ENCODE data around the gene MRPL32.

The MRPL32 gene

DNA sequence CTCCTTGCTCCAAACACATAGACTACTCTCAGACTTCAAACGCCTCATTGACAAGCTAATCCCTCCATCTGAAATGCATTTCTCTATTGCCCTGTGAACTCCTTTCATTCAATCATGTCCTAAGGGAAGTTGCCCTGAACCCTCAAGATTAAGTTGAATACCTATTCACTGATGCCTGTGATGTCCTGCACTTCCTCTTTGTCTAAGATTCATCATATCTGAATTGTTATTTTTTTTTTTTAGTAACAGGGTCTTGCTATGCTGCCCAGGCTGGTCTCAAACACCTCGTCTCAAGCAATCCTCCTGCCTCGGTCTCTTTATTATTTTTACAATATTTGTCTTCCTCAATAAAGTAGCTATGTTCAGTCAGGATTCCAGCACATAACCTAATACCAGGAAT is 3.4 kb upstream of the MRPL32 start:
- no peaks in the 10 kb centered on the region for H3K27me3 ChIP-seq (replicated peaks; ENCODE audit: control insufficient read depth, insufficient read depth, low read length)
- TF ChIP-seq CTCF (IDR thresholded peaks at IDR 0.05; ENCODE audit: insufficient read depth, low read length, poor library complexity, severe bottlenecking) = no peak
- DNase-seq (ENCODE audit: extremely low read depth, insufficient read length) = no peak
- no peak overlapping the region for H3K4me3 ChIP-seq (replicated peaks; ENCODE audit: low read depth, low read length)
- peaks cover 3% of the 10 kb centered on the region for H3K36me3 ChIP-seq (ENCODE audit: control insufficient read depth, insufficient read depth, low read length)

DNA sequence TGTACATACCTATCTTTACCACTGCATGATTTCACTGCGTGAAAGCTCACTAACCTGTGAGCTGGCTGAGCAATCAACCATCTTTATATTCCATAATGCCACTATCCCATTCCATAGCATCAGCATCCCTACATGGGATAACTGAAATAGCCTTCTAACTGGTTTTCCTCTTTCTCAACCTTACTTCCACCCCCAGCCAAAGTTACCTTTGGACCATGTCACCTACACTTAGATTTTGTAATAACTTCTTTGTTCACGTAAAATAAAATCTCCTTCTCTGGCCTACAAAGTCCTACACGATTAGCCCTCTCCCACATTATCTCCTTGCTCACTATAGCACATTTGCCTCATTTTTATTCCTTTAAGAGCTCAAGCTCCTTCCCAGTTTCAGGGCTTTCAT is 2.7 kb upstream of the MRPL32 start:
- DNase-seq (ENCODE audit: extremely low read depth, insufficient read length) = no peak
- Histone ChIP-seq H3K27me3 (replicated peaks; ENCODE audit: control insufficient read depth, insufficient read depth, low read length) (no peaks in the 10 kb centered on the region), H3K4me3 (replicated peaks; ENCODE audit: low read depth, low read length) (peak overlapping the region; percentile 100; the same call in 1 of the 2 replicates), H3K36me3 (ENCODE audit: control insufficient read depth, insufficient read depth, low read length) (peaks cover 3% of the 10 kb centered on the region)
- TF ChIP-seq CTCF (IDR thresholded peaks at IDR 0.05; ENCODE audit: insufficient read depth, low read length, poor library complexity, severe bottlenecking) = no peak

GRCh38 chr7:42930889-42931288 is 1.3 kb upstream of the MRPL32 start:
- DNase-seq (ENCODE audit: extremely low read depth, insufficient read length) = no peak
- peaks cover 2% of the 10 kb centered on the region; the same call in 1 of the 2 replicates for H3K36me3 ChIP-seq (ENCODE audit: control insufficient read depth, insufficient read depth, low read length)

GRCh38 chr7:42931447-42931833 is 736 bp upstream of the MRPL32 start:
- Histone ChIP-seq H3K4me3 (replicated peaks; ENCODE audit: low read depth, low read length) (peak overlapping the region; percentile 100), H3K27me3 (replicated peaks; ENCODE audit: control insufficient read depth, insufficient read depth, low read length) (no peaks in the 10 kb centered on the region), H3K36me3 (ENCODE audit: control insufficient read depth, insufficient read depth, low read length) (peaks cover 2% of the 10 kb centered on the region; the same call in 1 of the 2 replicates)
- no peak for DNase-seq (ENCODE audit: extremely low read depth, insufficient read length)
- TF ChIP-seq CTCF (IDR thresholded peaks at IDR 0.05; ENCODE audit: insufficient read depth, low read length, poor library complexity, severe bottlenecking) = no peak

More at GRCh38 chr7:42930889-42931288, 1.3 kb upstream of the MRPL32 start:
- H3K4me3 ChIP-seq (replicated peaks; ENCODE audit: low read depth, low read length) = peak overlapping the region; percentile 100
- no peaks in the 10 kb centered on the region for H3K27me3 ChIP-seq (replicated peaks; ENCODE audit: control insufficient read depth, insufficient read depth, low read length)
- TF ChIP-seq CTCF (IDR thresholded peaks at IDR 0.05; ENCODE audit: insufficient read depth, low read length, poor library complexity, severe bottlenecking) = no peak

DNA sequence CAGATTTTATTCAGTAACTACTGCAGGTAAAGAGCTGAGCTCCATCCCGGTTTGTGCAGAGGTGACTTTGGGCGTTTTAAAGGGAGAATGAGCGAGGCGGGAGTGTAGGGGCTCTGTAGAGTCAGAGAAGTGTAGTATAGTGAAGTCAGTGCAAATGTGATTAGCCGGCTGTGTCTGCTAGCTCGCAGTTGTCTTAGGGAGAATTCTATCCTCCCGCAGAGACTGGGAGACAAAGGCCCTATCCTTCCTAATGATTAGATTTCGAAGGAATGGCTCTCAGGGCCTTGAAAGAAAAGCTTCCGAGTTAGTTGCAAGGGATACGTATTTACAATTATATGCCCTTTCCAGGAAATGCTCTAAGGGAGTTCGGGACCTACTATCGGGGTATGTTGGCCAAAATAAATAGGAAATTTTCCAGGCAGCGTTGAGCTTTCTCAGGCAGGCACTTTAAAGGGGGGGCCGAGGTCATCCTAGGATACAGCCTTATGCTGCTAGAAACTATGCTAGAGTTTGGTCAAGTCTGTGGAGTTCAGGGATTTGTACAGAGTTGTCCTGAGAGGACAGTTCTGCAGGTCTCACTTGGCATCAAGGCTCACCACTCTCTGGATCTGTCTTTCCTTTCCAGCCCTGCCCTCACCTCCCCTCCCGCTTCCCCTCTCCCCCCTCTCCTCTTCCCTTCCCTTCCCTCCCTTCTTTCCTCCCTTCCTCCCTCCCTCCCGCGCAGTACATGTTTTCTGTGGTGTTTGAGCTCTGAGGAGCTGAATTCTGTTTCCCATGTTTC is 825 bp downstream of the MRPL32 start:
- Histone ChIP-seq H3K27me3 (replicated peaks; ENCODE audit: control insufficient read depth, insufficient read depth, low read length) (no peaks in the 10 kb centered on the region), H3K36me3 (ENCODE audit: control insufficient read depth, insufficient read depth, low read length) (peaks cover 4% of the 10 kb centered on the region; the same call in 1 of the 2 replicates), H3K4me3 (replicated peaks; ENCODE audit: low read depth, low read length) (peak overlapping the region; percentile 100)
- no peak for DNase-seq (ENCODE audit: extremely low read depth, insufficient read length)
- TF ChIP-seq CTCF (IDR thresholded peaks at IDR 0.05; ENCODE audit: insufficient read depth, low read length, poor library complexity, severe bottlenecking) = no peak
